GM19463 (cell line): ENCODE measurements around the gene SLC25A23.
A peak's percentile ranks its signal among the peaks of the same experiment; 100 is the strongest.
"Not testable (repeated sequence)": the region's sequence is repeated elsewhere in the genome, so short reads cannot be mapped to it uniquely, and the experiment has no call there.

Experiments used
- ATAC-seq: cut with Tn5 transposase; IDR thresholded peaks from one replicate; pipeline ENCODE4 v1.9.1; 2021; ENCODE audit warnings: mild to moderate bottlenecking, moderate library complexity; ENCODE audit not compliant: unreplicated experiment

SLC25A23 gene

GRCh38 chr19:6459262-6460098 lies at the start of gene SLC25A23:
Gene SLC25A23, minus strand, starts transcription at chr19:6459792. Its CDS starts 164 bp downstream, at chr19:6459628.
- no peak for ATAC-seq

- ATAC-seq, result not testable (repeated sequence)
Measured at GRCh38 chr19:6508028-6508771, 48.6 kb upstream of the SLC25A23 start.

- ATAC-seq, result no peak
Measured at GRCh38 chr19:6503407-6504201, 44.0 kb upstream of the SLC25A23 start.

- no peak for ATAC-seq
Measured at GRCh38 chr19:6501740-6502648, 42.4 kb upstream of the SLC25A23 start, which contains the start of gene TUBB4A. Gene TUBB4A, minus strand, starts transcription at chr19:6502309. Its CDS starts 97 bp downstream, at chr19:6502212.

- ATAC-seq, result no peak
Measured at GRCh38 chr19:6500837-6501739, 41.5 kb upstream of the SLC25A23 start.

- ATAC-seq, result no peak
Measured at GRCh38 chr19:6499052-6499790, 39.6 kb upstream of the SLC25A23 start.

GRCh38 chr19:6498294-6499036 lies 38.9 kb upstream of the SLC25A23 start:
- no peak for ATAC-seq

GRCh38 chr19:6495947-6496346 lies 36.4 kb upstream of the SLC25A23 start:
- ATAC-seq, result no peak

GRCh38 chr19:6494438-6495036 lies 34.9 kb upstream of the SLC25A23 start:
- no peak for ATAC-seq

GRCh38 chr19:6491802-6492592 lies 32.4 kb upstream of the SLC25A23 start:
- no peak for ATAC-seq

GRCh38 chr19:6490134-6490533 lies 30.5 kb upstream of the SLC25A23 start:
- ATAC-seq, result no peak

GRCh38 chr19:6489278-6490061 lies 29.9 kb upstream of the SLC25A23 start:
- ATAC-seq, result peak; percentile 57

- no peak for ATAC-seq
Measured at GRCh38 chr19:6484831-6485230, 25.2 kb upstream of the SLC25A23 start.

- no peak for ATAC-seq
Measured at GRCh38 chr19:6484230-6484629, 24.6 kb upstream of the SLC25A23 start.

GRCh38 chr19:6483235-6483634 lies 23.6 kb upstream of the SLC25A23 start:
- no peak for ATAC-seq

GRCh38 chr19:6482343-6482686 lies 22.7 kb upstream of the SLC25A23 start:
- no peak for ATAC-seq
